CD8-positive, alpha-beta memory T cell (primary cell): ENCODE results near the gene ITGAV. TPM values are rescaled to one million over a fixed set of nuclear protein-coding genes. Genes with fewer than 3 reads are reported as not detected.

Source experiments
- CTCF ChIA-PET: fragments of 350-600 bp; sonication (Branson Sonifier 250); formaldehyde crosslinking; loops from one replicate; lab custom pipeline; 2021; ENCODE audit warnings: antibody characterized with exemption; lab: Charles Lee
- POLR2A ChIA-PET: fragments of 350-600 bp; sonication (Branson Sonifier 250); formaldehyde crosslinking; loops from one replicate; lab custom pipeline; 2021; ENCODE audit warnings: antibody characterized with exemption; lab: Charles Lee
- DNase-seq, 5 donors: peaks; one replicate each; pipeline versions ENCODE4 v3.0.0 to v3.0.0-alpha.2; 2020 to 2022; ENCODE audit warnings: mixed read lengths in 1 of 5
- H3K27ac ChIP-seq: one replicate; pipeline ENCODE4 v1.7.0; 2013; ENCODE audit warnings: low read depth, mild to moderate bottlenecking, low read length, moderate library complexity
- H3K27me3 ChIP-seq: 2 replicates; pipeline ENCODE4 v1.7.0; 2013; ENCODE audit warnings: low read length, mild to moderate bottlenecking; ENCODE audit not compliant: insufficient read depth, poor library complexity, severe bottlenecking
- H3K36me3 ChIP-seq: 2 replicates; pipeline ENCODE4 v1.7.0; 2013; ENCODE audit warnings: mild to moderate bottlenecking, low read length, moderate library complexity; ENCODE audit not compliant: insufficient read depth
- H3K4me1 ChIP-seq: 2 replicates; pipeline ENCODE4 v1.7.0; 2013; ENCODE audit warnings: mild to moderate bottlenecking, low read length, moderate library complexity; ENCODE audit not compliant: insufficient read depth
- H3K4me3 ChIP-seq: 2 replicates; pipeline ENCODE4 v1.7.0; 2013; ENCODE audit warnings: mild to moderate bottlenecking, low read length
- H3K9me3 ChIP-seq: 2 replicates; pipeline ENCODE4 v1.7.0; 2013; ENCODE audit warnings: mild to moderate bottlenecking, low read length
- H3K27ac Mint-ChIP-seq, 8 donors: one replicate each; pipeline ENCODE4 v1.8.0; 2020 to 2021; ENCODE audit warnings: mixed read lengths in 8 of 8, mild to moderate bottlenecking in 6 of 8, inconsistent platforms in 3 of 8, moderate library complexity in 3 of 8
- H3K27me3 Mint-ChIP-seq, 2 donors: one replicate each; pipeline ENCODE4 v1.8.0; 2020 to 2021; ENCODE audit warnings: mixed read lengths in 2 of 2, mild to moderate bottlenecking in 1 of 2, moderate library complexity in 1 of 2
- H3K36me3 Mint-ChIP-seq, 3 donors: one replicate each; pipeline ENCODE4 v1.8.0; 2020 to 2021; ENCODE audit warnings: mixed read lengths in 3 of 3, inconsistent platforms in 1 of 3, mild to moderate bottlenecking in 1 of 3
- H3K4me1 Mint-ChIP-seq, 3 donors: one replicate each; pipeline ENCODE4 v1.8.0; 2020 to 2021; ENCODE audit warnings: mixed read lengths in 3 of 3, inconsistent platforms in 1 of 3, mild to moderate bottlenecking in 1 of 3
- H3K4me3 Mint-ChIP-seq, 7 donors: one replicate each; pipeline ENCODE4 v1.8.0; 2020 to 2021; ENCODE audit warnings: mixed read lengths in 7 of 7, mild to moderate bottlenecking in 6 of 7, moderate library complexity in 4 of 7, inconsistent platforms in 2 of 7
- H3K9me3 Mint-ChIP-seq, 5 donors: one replicate each; pipeline ENCODE4 v1.8.0; 2020 to 2022; ENCODE audit warnings: mixed read lengths in 5 of 5, mild to moderate bottlenecking in 3 of 5, moderate library complexity in 2 of 5, inconsistent platforms in 1 of 5
- polyA plus RNA-seq: library from polyadenylated mRNA; unstranded; fragments of 300-500 nt; fragmentation: Illumina TruSeq; gene quantifications from one replicate; pipeline ENCODE4 v1.2.3, GENCODE V29; 2021
- total RNA-seq, 2 experiments: library from RNA; stranded (reverse); gene quantifications; one replicate each; pipeline ENCODE4 v1.2.3, GENCODE V29; 2021

The ITGAV gene
- total and polyA plus RNA-seq, 3 experiments from 2014 or later = 3.2 to 10.7 (median 8.7) TPM

DNA sequence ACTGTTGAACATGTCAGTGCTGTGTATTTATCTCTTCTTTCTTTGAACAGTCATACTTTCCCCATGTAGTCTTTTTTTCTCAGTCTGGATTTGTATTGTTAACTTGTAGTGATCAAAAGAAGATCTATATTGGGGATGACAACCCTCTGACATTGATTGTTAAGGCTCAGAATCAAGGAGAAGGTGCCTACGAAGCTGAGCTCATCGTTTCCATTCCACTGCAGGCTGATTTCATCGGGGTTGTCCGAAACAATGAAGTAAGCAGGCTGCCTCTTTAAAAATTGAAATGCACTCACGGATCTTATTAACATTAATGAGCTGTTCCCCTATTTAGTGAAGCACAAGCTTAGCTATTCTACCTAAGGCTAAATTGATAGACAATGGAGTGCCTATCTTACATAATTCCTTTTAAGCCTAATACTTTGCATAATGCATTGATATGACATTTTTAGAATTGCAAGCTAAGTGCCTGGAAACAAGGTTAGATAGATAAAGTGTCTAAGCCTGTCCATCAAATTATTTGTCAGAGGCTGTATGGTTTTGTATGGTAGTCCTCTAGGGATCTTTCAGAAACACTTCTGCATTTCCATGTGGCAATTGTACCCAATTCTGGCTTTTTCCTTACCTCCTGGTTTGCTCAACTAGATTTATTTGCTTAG lies 74.7 kb downstream of the ITGAV start:
- Histone ChIP-seq H3K9me3 (no peaks in the 10 kb centered on the region), H3K27ac (no peak overlapping the region), H3K27me3 (no peaks in the 10 kb centered on the region), H3K4me3 (no peak overlapping the region), H3K4me1 (no peaks in the 10 kb centered on the region), H3K36me3 (peaks cover 10% of the 10 kb centered on the region)
- Mint-ChIP-seq H3K27me3 (no peaks in the 10 kb centered on the region), H3K4me3 (no peak overlapping the region), H3K27ac (peak overlapping the region in 2 of 8 donors; percentile 21 to 79), H3K9me3 (no peaks in the 10 kb centered on the region), H3K4me1 (no peaks in the 10 kb centered on the region), H3K36me3 (peaks cover 12 to 60% (median 28%) of the 10 kb centered on the region in 3 donors)
- POLR2A ChIA-PET = no interaction called here
- DNase-seq = no peak
- CTCF ChIA-PET = no interaction called here

- Histone ChIP-seq H3K4me1 (no peaks in the 10 kb centered on the region), H3K9me3 (no peaks in the 10 kb centered on the region), H3K27me3 (no peaks in the 10 kb centered on the region), H3K27ac (no peak overlapping the region), H3K4me3 (no peak overlapping the region), H3K36me3 (peaks cover 16% of the 10 kb centered on the region)
- no peak for DNase-seq
- Mint-ChIP-seq H3K4me3 (no peak overlapping the region), H3K27me3 (no peaks in the 10 kb centered on the region), H3K27ac (no peak overlapping the region), H3K9me3 (peaks cover 4 to 10% (median 6%) of the 10 kb centered on the region in 5 donors), H3K36me3 (peaks cover 52 to 81% (median 58%) of the 10 kb centered on the region in 3 donors), H3K4me1 (no peaks in the 10 kb centered on the region)
- POLR2A ChIA-PET = no interaction called here
- CTCF ChIA-PET = no interaction called here
These were observed 79.3 kb downstream of the ITGAV start for GRCh38 chr2:186669146-186669545.

DNA sequence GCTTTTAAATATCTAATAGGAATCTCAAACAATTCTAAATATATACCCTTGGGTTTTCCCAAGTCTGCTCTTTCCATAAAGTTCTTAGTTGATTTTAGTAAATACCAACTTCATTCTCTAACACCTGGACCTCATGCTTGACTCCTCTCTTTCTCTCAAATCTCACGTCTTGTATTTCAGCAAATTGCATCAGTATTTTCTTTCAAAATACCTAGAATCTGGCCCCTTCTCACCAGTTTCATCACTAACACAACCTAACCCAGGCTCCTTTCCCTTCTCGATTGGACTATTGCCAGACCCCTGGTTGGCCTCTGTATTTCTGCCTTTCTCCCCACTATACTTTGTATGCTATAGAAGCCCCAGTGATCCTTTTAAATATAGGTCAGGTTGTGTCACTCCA lies 81.0 kb downstream of the ITGAV start:
- no peaks in the 10 kb centered on the region for H3K4me1 ChIP-seq
- no peaks in the 10 kb centered on the region for H3K4me1 Mint-ChIP-seq
- peaks cover 55 to 80% (median 61%) of the 10 kb centered on the region in 3 donors for H3K36me3 Mint-ChIP-seq
- POLR2A ChIA-PET = no interaction called here
- peaks cover 16% of the 10 kb centered on the region for H3K36me3 ChIP-seq
- no peaks in the 10 kb centered on the region for H3K9me3 ChIP-seq
- peak overlapping the region in 1 of 8 donors; percentile 55 for H3K27ac Mint-ChIP-seq
- no peak for DNase-seq
- no peak overlapping the region for H3K27ac ChIP-seq
- peaks cover 4 to 10% (median 6%) of the 10 kb centered on the region in 5 donors for H3K9me3 Mint-ChIP-seq
- no peak overlapping the region for H3K4me3 ChIP-seq
- no peaks in the 10 kb centered on the region for H3K27me3 Mint-ChIP-seq
- no peaks in the 10 kb centered on the region for H3K27me3 ChIP-seq
- no peak overlapping the region for H3K4me3 Mint-ChIP-seq
- CTCF ChIA-PET = no interaction called here

DNA sequence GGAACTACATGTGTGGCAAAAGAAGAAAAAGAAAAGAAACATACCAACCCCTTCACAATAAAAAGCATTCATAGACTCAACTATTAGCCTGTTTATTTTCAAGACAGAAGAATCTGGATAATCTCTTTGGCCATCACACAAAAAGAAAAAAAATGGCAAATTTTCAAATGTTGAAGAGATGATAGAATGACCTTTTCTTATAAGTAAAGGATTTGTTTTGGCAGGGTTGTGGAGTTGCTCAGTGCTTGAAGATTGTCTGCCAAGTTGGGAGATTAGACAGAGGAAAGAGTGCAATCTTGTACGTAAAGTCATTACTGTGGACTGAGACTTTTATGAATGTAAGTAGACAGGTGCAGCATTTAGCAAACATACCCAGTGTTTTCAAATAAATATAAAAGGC lies 85.5 kb downstream of the ITGAV start:
- no peak for DNase-seq
- no peak overlapping the region for H3K27ac ChIP-seq
- ChIA-PET CTCF (no interaction called here), POLR2A (no interaction called here)
- no peaks in the 10 kb centered on the region for H3K27me3 ChIP-seq
- H3K36me3 ChIP-seq = peaks cover 6% of the 10 kb centered on the region
- H3K4me1 ChIP-seq = no peaks in the 10 kb centered on the region
- Mint-ChIP-seq H3K36me3 (peaks cover 49 to 70% (median 52%) of the 10 kb centered on the region in 3 donors), H3K27me3 (no peaks in the 10 kb centered on the region), H3K27ac (no peak overlapping the region), H3K4me3 (no peak overlapping the region), H3K9me3 (peaks cover 4 to 10% (median 6%) of the 10 kb centered on the region in 5 donors), H3K4me1 (no peaks in the 10 kb centered on the region)
- no peaks in the 10 kb centered on the region for H3K9me3 ChIP-seq
- H3K4me3 ChIP-seq = no peak overlapping the region

DNA sequence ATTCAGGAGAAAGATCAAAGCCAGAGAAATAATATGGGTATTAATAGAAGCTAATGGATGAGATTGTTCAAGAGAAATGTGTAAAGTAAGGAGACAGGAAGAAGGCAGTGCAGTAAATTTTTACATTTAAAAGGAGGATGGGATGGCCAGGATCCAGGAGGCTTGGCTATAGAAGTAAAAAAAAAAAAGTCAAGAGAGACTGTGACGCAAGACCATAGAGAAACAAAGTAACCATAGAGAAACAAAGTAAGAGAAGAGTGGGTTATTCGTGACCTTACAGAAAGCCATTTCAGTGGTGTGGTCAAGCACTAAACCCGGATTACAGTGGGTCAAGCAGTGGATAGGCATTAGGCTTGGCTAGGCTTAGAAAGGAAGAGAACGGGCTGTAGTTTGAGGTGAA lies 93.5 kb downstream of the ITGAV start:
- Mint-ChIP-seq H3K4me3 (no peak overlapping the region), H3K9me3 (peaks cover 7 to 14% (median 12%) of the 10 kb centered on the region in 5 donors), H3K27me3 (peaks cover 0 to 1% of the 10 kb centered on the region in 2 donors), H3K4me1 (no peaks in the 10 kb centered on the region), H3K36me3 (peaks cover 10 to 14% (median 10%) of the 10 kb centered on the region in 3 donors), H3K27ac (no peak overlapping the region)
- Histone ChIP-seq H3K4me3 (no peak overlapping the region), H3K4me1 (no peaks in the 10 kb centered on the region), H3K9me3 (no peaks in the 10 kb centered on the region), H3K27me3 (no peaks in the 10 kb centered on the region), H3K36me3 (no peaks in the 10 kb centered on the region), H3K27ac (no peak overlapping the region)
- POLR2A ChIA-PET = no interaction called here
- CTCF ChIA-PET = no interaction called here
- DNase-seq = no peak

DNA sequence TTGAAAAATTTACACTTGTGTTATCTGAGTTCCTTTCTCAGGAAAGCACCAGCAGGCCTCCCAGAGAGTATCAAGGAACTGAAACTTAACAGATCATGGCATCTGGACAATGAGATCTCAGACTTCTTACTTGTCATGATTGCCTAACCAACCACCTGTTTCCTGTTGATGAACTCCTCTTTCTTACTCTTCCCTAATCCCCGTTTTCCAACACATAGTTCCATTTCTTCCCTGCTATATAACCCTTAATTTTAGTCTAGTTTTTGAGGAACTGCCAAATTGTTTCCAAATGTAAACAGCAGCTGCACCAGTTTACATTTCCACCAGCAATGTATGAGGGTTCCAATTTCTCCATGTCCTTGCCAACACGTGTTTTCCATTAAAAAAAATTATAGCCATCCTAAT lies 98.0 kb downstream of the ITGAV start:
- peaks cover 1 to 10% of the 10 kb centered on the region in 2 donors for H3K27me3 Mint-ChIP-seq
- no peaks in the 10 kb centered on the region for H3K9me3 ChIP-seq
- no peaks in the 10 kb centered on the region for H3K36me3 ChIP-seq
- H3K4me3 Mint-ChIP-seq = no peak overlapping the region
- DNase-seq = no peak
- ChIA-PET CTCF (no interaction called here), POLR2A (no interaction called here)
- peaks cover 7 to 16% (median 12%) of the 10 kb centered on the region in 5 donors for H3K9me3 Mint-ChIP-seq
- no peak overlapping the region for H3K27ac ChIP-seq
- H3K4me1 Mint-ChIP-seq = no peaks in the 10 kb centered on the region
- H3K4me1 ChIP-seq = no peaks in the 10 kb centered on the region
- H3K36me3 Mint-ChIP-seq = no peaks in the 10 kb centered on the region
- no peak overlapping the region for H3K27ac Mint-ChIP-seq
- no peak overlapping the region for H3K4me3 ChIP-seq
- no peaks in the 10 kb centered on the region for H3K27me3 ChIP-seq

DNA sequence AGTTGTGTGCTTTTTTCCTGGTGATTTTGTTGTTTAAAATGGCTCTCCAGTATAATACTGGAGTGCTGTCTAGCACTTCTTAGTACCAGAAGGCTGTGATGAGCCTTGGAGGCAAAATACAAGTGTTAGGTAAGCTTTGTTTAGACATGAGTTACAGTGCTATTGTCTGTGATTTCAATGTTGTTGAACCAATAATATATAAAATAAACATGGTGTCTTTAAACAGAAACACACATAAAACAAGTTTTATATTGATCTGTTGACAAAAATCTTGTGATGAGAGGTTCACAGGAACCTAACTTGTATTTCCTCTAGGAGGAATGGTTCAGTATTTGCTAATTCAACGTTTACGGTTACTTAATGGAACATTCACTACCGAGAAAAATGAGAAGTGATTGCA lies 99.0 kb downstream of the ITGAV start:
- ChIA-PET CTCF (no interaction called here), POLR2A (no interaction called here)
- Histone ChIP-seq H3K27me3 (peaks cover 8% of the 10 kb centered on the region), H3K36me3 (no peaks in the 10 kb centered on the region), H3K4me3 (no peak overlapping the region), H3K4me1 (no peaks in the 10 kb centered on the region), H3K27ac (no peak overlapping the region), H3K9me3 (no peaks in the 10 kb centered on the region)
- Mint-ChIP-seq H3K36me3 (no peaks in the 10 kb centered on the region), H3K4me1 (peaks cover 0 to 3% (median 0%) of the 10 kb centered on the region in 3 donors), H3K4me3 (no peak overlapping the region), H3K27me3 (peaks cover 5 to 17% of the 10 kb centered on the region in 2 donors), H3K27ac (no peak overlapping the region), H3K9me3 (peaks cover 7 to 16% (median 12%) of the 10 kb centered on the region in 5 donors)
- no peak for DNase-seq

DNA sequence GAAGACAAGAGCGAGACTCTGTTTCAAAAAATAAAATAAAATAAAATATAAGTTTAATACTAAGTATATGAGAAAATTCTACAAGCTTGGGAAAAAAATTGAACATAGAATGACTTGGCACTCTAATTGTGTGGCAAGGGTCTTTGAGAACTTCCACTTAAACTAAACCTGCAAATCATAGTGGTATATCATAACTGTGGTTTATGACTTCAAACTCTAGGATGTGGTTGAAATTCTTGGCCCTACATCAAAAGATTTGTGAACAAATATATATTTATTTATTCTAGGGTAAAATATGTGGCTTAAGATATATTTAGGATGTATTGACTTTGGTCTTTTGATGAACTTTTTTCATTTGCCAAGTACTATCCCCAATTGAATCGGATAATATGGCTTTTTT lies 100.9 kb downstream of the ITGAV start:
- DNase-seq = no peak
- Mint-ChIP-seq H3K27ac (no peak overlapping the region), H3K9me3 (peaks cover 7 to 16% (median 12%) of the 10 kb centered on the region in 5 donors), H3K27me3 (peaks cover 3 to 35% of the 10 kb centered on the region in 2 donors), H3K4me1 (peaks cover 12 to 21% (median 13%) of the 10 kb centered on the region in 3 donors), H3K36me3 (no peaks in the 10 kb centered on the region), H3K4me3 (no peak overlapping the region)
- ChIA-PET POLR2A (interaction anchor here (0.5 kb wide), 1 partner anchor 189 kb away, joined by 3 read pairs; no protein-coding TSS in a partner anchor), CTCF (no interaction called here)
- H3K4me3 ChIP-seq = no peak overlapping the region
- no peaks in the 10 kb centered on the region for H3K4me1 ChIP-seq
- H3K9me3 ChIP-seq = no peaks in the 10 kb centered on the region
- peaks cover 8% of the 10 kb centered on the region for H3K27me3 ChIP-seq
- H3K27ac ChIP-seq = no peak overlapping the region
- H3K36me3 ChIP-seq = no peaks in the 10 kb centered on the region
